HEK293 (cell line): ENCODE measurements around the gene CDK2.
A peak's percentile ranks its signal among the peaks of the same experiment; 100 is the strongest.

Experiments used
- BCL11B ChIP-seq: fragments of 450-650 bp; formaldehyde crosslinking; IDR thresholded peaks from 2 replicates; pipeline ENCODE4 v1.5.1; 2016; ENCODE audit warnings: low read depth, missing biosample characterization, missing genetic modification characterization
- CTCF ChIP-seq: fragments of 450-650 bp; formaldehyde crosslinking; IDR thresholded peaks from 2 replicates; pipeline ENCODE4 v1.5.1; 2016; ENCODE audit warnings: missing biosample characterization, missing genetic modification characterization
- EGR2 ChIP-seq: fragments of 450-650 bp; formaldehyde crosslinking; IDR thresholded peaks from 2 replicates; pipeline ENCODE4 v1.5.1; 2016; ENCODE audit warnings: low read depth, missing biosample characterization, missing genetic modification characterization
- HOXD13 ChIP-seq: sonication (generic); formaldehyde crosslinking; IDR thresholded peaks from 2 replicates; pipeline ENCODE4 v1.8.0; 2022; ENCODE audit warnings: missing genetic modification reagents, borderline replicate concordance
- PRDM1 ChIP-seq: fragments of 450-650 bp; formaldehyde crosslinking; IDR thresholded peaks from 2 replicates; pipeline ENCODE4; 2016; ENCODE audit warnings: missing biosample characterization, missing genetic modification characterization
- TCF7L2 ChIP-seq: IDR thresholded peaks from 2 replicates; pipeline ENCODE4 v1.6.1; 2011; ENCODE audit warnings: low read depth, mild to moderate bottlenecking, inconsistent platforms, low read length, moderate library complexity, borderline replicate concordance
- ZBTB11 ChIP-seq: fragments of 450-650 bp; formaldehyde crosslinking; conservative IDR thresholded peaks from 2 replicates; pipeline ENCODE4 v1.5.1; 2016; ENCODE audit warnings: low read depth, missing biosample characterization, missing genetic modification characterization
- ZBTB20 ChIP-seq: fragments of 450-650 bp; formaldehyde crosslinking; IDR thresholded peaks from 2 replicates; pipeline ENCODE4 v1.5.1; 2016; ENCODE audit warnings: missing biosample characterization, missing genetic modification characterization
- ZBTB21 ChIP-seq: fragments of 450-650 bp; formaldehyde crosslinking; IDR thresholded peaks from 2 replicates; pipeline ENCODE4 v1.5.1; 2017; ENCODE audit warnings: missing biosample characterization, missing genetic modification characterization
- ZIC2 ChIP-seq: fragments of 450-650 bp; formaldehyde crosslinking; IDR thresholded peaks from 2 replicates; pipeline ENCODE4 v1.5.1; 2016; ENCODE audit warnings: missing biosample characterization, missing genetic modification characterization
- ZNF138 ChIP-seq: fragments of 450-650 bp; formaldehyde crosslinking; IDR thresholded peaks from 2 replicates; pipeline ENCODE4 v1.5.1; 2016; ENCODE audit warnings: missing biosample characterization, missing genetic modification characterization, borderline replicate concordance
- ZNF169 ChIP-seq: fragments of 450-650 bp; formaldehyde crosslinking; IDR thresholded peaks from 2 replicates; pipeline ENCODE4 v1.5.1; 2016; ENCODE audit warnings: missing biosample characterization, missing genetic modification characterization
- ZNF214 ChIP-seq: fragments of 450-650 bp; formaldehyde crosslinking; IDR thresholded peaks from 2 replicates; pipeline ENCODE4 v1.5.1; 2017; ENCODE audit warnings: missing biosample characterization, mild to moderate bottlenecking, missing genetic modification characterization, borderline replicate concordance
- ZNF311 ChIP-seq: fragments of 450-650 bp; formaldehyde crosslinking; IDR thresholded peaks from 2 replicates; pipeline ENCODE4 v1.5.1; 2017; ENCODE audit warnings: missing biosample characterization, missing genetic modification characterization, borderline replicate concordance
- ZNF335 ChIP-seq: fragments of 450-650 bp; formaldehyde crosslinking; conservative IDR thresholded peaks from 2 replicates; pipeline ENCODE4 v1.5.1; 2016; ENCODE audit warnings: missing biosample characterization, missing genetic modification characterization
- ZNF449 ChIP-seq: fragments of 450-650 bp; formaldehyde crosslinking; IDR thresholded peaks from 2 replicates; pipeline ENCODE4 v1.5.1; 2017; ENCODE audit warnings: missing biosample characterization, mild to moderate bottlenecking, missing genetic modification characterization, moderate library complexity
- ZNF473 ChIP-seq: fragments of 450-650 bp; formaldehyde crosslinking; IDR thresholded peaks from 2 replicates; pipeline ENCODE4 v1.5.1; 2017; ENCODE audit warnings: missing biosample characterization, missing genetic modification characterization
- ZNF623 ChIP-seq: fragments of 450-650 bp; formaldehyde crosslinking; IDR thresholded peaks from 2 replicates; pipeline ENCODE4 v1.5.1; 2016; ENCODE audit warnings: missing biosample characterization, missing genetic modification characterization
- ZNF76 ChIP-seq: fragments of 450-650 bp; formaldehyde crosslinking; IDR thresholded peaks from 2 replicates; pipeline ENCODE4; 2016; ENCODE audit warnings: low read depth, missing biosample characterization, missing genetic modification characterization, borderline replicate concordance
- ZNF776 ChIP-seq: fragments of 450-650 bp; formaldehyde crosslinking; IDR thresholded peaks from 2 replicates; pipeline ENCODE4 v1.5.0; 2017; ENCODE audit warnings: missing biosample characterization, missing genetic modification characterization, borderline replicate concordance
- ZSCAN18 ChIP-seq: fragments of 450-650 bp; formaldehyde crosslinking; IDR thresholded peaks from 2 replicates; pipeline ENCODE4 v1.5.1; 2016; ENCODE audit warnings: missing biosample characterization, missing genetic modification characterization
- ZSCAN23 ChIP-seq: fragments of 450-650 bp; formaldehyde crosslinking; IDR thresholded peaks from 2 replicates; pipeline ENCODE4 v1.5.1; 2016; ENCODE audit warnings: missing biosample characterization, missing genetic modification characterization
- TF ChIP-seq, protein P1 (sequence below): fragments of 450-650 bp; formaldehyde crosslinking; IDR thresholded peaks from 2 replicates; pipeline ENCODE4 v1.5.1; 2017; ENCODE audit warnings: missing biosample characterization, missing genetic modification characterization
- TF ChIP-seq, protein P2 (sequence below): fragments of 450-650 bp; formaldehyde crosslinking; IDR thresholded peaks from 2 replicates; pipeline ENCODE4 v1.5.0; 2017; ENCODE audit warnings: missing biosample characterization, missing genetic modification characterization, borderline replicate concordance
- TF ChIP-seq, protein P3 (sequence below): fragments of 450-650 bp; formaldehyde crosslinking; IDR thresholded peaks from 2 replicates; pipeline ENCODE4 v1.5.1; 2016; ENCODE audit warnings: missing biosample characterization, missing genetic modification characterization, low read depth

The CDK2 gene

DNA sequence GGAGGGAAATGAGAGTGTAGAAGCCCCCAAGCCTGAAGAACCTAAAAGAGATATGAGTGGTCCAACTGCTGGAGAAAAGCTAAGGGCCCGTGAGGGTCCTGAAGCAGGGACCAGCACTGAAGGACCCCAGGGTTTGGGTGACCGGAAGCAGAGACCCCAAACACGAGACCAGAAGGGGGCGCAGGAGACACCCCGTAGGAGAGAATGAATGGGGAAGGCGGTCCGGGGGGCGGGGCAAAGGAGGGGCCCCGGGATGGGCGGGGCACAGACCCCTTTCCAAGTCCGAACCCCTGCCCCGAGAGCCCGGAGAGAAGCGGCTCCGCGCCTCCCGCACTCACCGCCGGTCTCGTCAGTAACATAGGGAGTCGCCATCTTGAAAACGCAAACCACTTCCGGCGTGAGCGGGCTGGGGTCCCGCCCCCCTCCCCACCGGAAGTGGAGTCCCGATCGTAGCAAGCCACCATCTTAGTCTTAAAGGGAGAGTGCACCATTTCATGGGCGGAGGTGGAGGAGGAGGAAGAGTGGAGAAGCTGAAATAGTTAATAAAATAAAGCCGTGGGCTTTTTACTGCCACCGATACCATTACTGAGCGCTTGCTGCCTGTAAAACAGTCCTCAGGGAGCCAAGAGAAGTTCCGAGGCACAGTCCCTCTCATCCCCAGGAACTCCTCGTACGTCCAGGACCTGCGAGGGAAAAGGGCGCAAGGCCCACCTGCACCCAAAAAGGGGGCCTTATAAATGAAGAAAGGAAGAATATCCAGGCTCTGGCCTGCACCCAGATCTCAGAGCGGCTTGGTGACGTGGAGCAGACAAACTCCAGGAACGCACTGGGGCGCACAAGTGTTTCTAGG is 39.7 kb upstream of the CDK2 start (continued):
- peak; percentile 91 for TF ChIP-seq CTCF (tag by site-specific recombination)
- peak; percentile 69 for TF ChIP-seq EGR2 (tag by site-specific recombination)
- TF ChIP-seq ZNF169 (tag by site-specific recombination) = no peak
- no peak for TF ChIP-seq ZNF76
- TF ChIP-seq ZNF311 (tag by site-specific recombination) = no peak
- no peak for TF ChIP-seq ZNF449 (tag by site-specific recombination)
- no peak for TF ChIP-seq HOXD13
- TF ChIP-seq BCL11B (tag by site-specific recombination) = peak; percentile 93
- no peak; the same call in 1 of the 2 replicates for TF ChIP-seq ZNF623
- TF ChIP-seq, protein P1, sequence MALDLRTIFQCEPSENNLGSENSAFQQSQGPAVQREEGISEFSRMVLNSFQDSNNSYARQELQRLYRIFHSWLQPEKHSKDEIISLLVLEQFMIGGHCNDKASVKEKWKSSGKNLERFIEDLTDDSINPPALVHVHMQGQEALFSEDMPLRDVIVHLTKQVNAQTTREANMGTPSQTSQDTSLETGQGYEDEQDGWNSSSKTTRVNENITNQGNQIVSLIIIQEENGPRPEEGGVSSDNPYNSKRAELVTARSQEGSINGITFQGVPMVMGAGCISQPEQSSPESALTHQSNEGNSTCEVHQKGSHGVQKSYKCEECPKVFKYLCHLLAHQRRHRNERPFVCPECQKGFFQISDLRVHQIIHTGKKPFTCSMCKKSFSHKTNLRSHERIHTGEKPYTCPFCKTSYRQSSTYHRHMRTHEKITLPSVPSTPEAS = peak; percentile 43; the same call in 1 of the 2 replicates
- TF ChIP-seq ZNF214 (tag by site-specific recombination) = no peak
- TF ChIP-seq ZIC2 (tag by site-specific recombination) = no peak
- TF ChIP-seq ZNF473 (tag by site-specific recombination) = no peak
- peak; percentile 10; the same call in 1 of the 2 replicates for TF ChIP-seq ZBTB20 (tag by site-specific recombination)
- no peak for TF ChIP-seq TCF7L2
- peak; percentile 83 for TF ChIP-seq ZBTB11 (tag by site-specific recombination)
- TF ChIP-seq ZBTB21 (tag by site-specific recombination) = no peak
- TF ChIP-seq, protein P2, sequence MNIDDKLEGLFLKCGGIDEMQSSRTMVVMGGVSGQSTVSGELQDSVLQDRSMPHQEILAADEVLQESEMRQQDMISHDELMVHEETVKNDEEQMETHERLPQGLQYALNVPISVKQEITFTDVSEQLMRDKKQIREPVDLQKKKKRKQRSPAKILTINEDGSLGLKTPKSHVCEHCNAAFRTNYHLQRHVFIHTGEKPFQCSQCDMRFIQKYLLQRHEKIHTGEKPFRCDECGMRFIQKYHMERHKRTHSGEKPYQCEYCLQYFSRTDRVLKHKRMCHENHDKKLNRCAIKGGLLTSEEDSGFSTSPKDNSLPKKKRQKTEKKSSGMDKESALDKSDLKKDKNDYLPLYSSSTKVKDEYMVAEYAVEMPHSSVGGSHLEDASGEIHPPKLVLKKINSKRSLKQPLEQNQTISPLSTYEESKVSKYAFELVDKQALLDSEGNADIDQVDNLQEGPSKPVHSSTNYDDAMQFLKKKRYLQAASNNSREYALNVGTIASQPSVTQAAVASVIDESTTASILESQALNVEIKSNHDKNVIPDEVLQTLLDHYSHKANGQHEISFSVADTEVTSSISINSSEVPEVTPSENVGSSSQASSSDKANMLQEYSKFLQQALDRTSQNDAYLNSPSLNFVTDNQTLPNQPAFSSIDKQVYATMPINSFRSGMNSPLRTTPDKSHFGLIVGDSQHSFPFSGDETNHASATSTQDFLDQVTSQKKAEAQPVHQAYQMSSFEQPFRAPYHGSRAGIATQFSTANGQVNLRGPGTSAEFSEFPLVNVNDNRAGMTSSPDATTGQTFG (tag by site-specific recombination) = no peak
- TF ChIP-seq ZNF335 (tag by site-specific recombination) = peak; percentile 85
- TF ChIP-seq, protein P3, sequence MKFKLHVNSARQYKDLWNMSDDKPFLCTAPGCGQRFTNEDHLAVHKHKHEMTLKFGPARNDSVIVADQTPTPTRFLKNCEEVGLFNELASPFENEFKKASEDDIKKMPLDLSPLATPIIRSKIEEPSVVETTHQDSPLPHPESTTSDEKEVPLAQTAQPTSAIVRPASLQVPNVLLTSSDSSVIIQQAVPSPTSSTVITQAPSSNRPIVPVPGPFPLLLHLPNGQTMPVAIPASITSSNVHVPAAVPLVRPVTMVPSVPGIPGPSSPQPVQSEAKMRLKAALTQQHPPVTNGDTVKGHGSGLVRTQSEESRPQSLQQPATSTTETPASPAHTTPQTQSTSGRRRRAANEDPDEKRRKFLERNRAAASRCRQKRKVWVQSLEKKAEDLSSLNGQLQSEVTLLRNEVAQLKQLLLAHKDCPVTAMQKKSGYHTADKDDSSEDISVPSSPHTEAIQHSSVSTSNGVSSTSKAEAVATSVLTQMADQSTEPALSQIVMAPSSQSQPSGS = no peak
- no peak for TF ChIP-seq ZSCAN18
- no peak for TF ChIP-seq PRDM1 (tag by site-specific recombination)
- TF ChIP-seq ZNF138 (tag by site-specific recombination) = no peak
- TF ChIP-seq ZNF776 (tag by site-specific recombination) = no peak
- TF ChIP-seq ZSCAN23 (tag by site-specific recombination) = peak; percentile 63; the same call in 1 of the 2 replicates
